Amniotic epithelial cell (primary cell): ENCODE results near the gene POR.
"Not testable (repeated sequence)": the region's sequence is repeated elsewhere in the genome, so short reads cannot be mapped to it uniquely, and the experiment has no call there.

Source experiments
- DNase-seq: peaks from one replicate; pipeline ENCODE4 v3.0.0-alpha.2; 2010; ENCODE audit warnings: low read depth

POR gene

DNA sequence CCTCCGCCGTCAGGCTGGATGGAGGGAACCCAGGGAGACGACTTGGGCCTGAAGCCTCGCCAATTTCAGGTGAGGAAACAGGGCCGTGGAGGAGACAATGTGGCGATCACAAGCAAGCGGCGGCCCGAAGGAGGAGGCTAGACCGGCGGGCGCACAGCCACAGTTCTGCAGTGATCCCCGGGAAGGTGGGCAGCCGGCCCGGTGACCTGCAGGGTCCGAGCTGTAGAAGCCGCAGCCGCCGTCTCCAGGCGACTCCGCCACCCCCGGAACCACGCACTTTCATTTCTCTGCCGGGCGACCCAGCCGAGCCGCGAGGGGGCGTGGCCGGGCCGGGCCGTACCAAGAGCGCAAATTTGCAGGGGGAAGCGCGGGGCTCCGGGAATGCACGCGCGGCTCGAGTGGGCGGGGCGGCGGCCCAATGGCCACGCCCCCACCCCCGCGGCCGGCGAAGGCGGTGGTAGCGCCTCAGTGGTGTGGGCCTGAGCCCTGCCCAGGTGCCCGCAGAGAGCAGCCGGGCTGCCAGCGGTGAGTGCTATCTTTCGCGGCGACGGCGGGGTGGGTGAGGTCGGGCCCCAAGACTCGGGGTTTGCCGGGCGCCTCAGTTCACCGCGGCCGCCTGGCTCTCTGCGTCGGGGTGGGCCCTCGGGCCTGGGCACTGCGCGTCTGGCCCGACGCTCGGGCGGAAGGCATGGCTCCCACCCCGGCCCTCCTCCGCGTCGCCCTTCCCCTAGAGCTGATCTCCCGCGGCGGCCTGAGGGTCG, at the start of gene POR:
Gene POR (plus strand): TSS at position 501 of the 761 bp plus-strand sequence. CDS start 38,847 bp downstream, outside the sequence.
- peak; percentile 88 for DNase-seq

DNA sequence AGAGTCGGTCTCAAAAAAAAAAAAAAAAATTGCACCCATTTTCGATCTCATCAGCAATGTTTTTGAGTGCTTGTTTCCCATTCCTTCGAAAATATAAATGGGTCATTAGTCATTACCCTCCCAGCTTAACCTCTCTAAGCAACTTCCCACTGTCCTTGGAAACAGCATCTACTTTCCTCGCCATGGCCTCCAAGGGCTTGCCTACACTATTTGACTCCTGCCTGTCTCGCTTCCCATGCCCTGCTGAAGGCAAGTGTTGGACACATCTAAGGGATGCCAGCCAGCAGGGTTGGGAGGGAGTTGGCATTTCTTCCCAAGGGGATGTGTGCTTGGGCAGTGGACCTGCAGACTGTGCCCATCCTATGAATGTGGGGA, 48.9 kb upstream of the POR start:
- DNase-seq = peak; percentile 43

DNA sequence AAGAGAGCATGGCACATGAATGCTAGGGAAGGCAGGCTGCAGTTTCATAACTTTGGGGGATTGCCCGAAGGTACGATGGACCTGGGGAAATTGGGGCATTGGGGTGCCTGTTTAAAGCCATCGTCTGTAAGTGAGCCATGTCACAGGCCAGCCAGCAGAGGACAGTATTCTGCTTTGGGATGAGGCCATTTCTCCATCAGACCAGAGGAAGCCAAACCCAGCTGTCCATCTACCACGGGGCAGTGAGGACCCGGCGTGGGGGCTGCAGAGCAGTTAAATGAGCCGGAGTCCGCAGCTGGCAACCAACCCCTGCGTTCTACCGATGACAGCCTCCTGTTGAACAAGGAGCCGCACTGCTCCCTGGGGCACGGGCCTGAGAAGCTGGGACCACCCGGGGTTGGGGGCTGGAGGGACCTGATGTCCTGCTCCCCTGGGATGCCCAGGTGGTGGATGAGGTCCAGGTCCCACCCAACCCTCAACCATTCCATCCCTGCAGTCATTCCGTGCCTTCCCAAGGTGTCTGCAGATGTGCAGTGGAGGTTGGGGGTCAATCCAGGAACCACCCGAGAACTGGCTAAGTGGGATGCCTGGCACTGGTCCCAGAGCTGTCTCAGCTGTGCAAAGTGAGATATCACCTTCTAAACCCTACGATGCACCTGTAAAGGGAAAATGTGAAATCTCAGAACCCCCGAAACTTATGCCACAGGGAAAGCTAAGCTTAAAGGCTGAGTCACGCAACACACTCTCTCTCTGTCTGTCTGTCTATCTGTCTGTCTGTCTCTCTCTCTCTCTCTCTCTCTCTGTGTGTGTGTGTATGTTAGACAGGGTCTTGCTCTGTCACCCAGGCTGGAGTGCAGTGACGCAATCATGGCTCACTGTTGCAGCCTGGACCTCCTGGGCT, 48.2 kb upstream of the POR start:
- DNase-seq = peak; percentile 68

DNA sequence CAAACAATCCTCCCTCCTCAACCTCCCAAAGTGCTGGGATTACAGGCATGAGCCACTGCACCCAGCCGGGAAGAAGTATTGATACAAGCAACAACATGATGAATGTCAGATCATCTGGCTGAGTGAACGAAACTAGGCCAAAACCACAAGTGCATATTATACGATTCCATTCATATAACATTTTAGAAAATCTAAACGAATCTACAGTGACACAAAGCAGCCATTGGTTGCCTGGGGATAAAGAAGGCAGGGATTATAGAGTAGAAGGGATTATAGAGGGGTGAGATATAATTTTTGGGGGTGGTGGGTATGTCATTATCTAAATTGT, 47.6 kb upstream of the POR start:
- no peak for DNase-seq

DNA sequence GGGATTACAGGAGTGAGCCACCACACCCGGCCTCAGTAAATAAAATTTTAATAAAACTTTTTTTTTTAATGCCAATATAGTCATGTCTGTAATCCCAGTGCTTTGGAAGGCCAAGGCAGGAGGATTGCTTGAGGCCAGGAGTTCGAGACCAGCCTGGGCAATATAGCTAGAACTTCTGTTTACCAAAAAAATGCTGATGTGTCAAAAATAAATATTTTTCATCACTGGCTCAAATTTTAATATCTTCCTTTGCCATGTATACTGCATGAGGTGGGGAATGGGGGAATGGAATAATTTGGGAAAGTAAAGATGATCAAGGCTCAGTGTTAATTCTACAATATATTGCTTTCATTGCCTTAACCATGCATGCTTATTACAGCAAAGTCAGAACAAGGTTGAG, 46.8 kb upstream of the POR start:
- no peak for DNase-seq

DNA sequence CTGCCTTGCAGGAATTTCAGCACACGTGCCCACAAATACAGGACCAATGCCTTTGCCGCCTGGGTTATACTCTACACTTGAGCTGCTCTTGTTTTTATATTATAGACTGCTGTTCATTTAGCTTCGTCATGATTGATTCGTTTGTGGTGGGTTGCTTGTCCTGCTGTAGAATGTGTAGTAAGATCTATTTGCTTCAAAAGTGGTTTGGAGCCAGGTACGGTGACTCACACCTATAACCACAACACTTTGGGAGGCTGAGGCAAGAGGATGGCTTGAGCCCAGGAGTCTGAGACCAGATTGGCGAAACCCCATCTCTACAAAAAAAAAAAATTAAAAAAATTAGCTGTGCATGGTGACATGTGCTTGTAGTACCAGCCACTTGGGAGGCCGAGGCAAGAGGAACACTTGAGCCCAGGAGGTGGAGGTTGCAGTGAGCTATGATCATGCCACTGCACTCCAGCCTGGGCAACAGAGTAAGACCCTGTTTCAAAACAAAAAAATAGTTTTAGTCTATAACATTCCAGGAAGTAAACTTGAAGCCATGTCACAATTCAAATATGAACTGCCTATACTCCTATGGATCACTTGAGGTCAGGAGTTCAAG, 45.1 kb upstream of the POR start:
- peak; percentile 52 for DNase-seq

DNA sequence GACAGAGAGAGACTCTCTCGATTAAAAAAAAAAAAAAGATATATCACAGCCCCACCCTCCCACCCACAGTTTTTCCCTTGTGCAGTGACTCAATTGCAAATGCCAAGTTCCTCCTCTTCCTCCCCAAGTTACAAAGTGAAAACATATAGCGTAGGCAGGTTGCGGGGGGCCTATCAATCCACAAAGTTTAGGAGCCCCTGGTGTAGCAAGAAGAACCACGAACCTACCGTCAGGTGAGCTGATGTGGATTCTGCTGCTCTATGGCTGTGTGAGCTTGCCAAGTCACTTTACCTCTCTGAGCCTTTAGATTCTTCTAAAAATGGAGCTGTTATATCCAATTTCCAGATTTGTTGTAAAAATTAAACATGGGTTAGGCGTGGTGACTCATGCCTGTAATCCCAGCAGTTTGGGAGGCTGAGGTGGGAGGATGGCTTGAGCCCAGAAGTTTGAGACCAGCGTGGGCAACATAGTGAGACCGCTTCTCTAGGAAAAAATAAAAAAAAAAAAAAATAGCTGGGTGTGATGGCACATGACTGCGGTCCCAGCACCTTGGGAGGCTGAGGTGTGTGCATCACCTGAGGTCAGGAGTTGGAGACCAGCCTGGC, 44.3 kb upstream of the POR start:
- DNase-seq = no peak

DNA sequence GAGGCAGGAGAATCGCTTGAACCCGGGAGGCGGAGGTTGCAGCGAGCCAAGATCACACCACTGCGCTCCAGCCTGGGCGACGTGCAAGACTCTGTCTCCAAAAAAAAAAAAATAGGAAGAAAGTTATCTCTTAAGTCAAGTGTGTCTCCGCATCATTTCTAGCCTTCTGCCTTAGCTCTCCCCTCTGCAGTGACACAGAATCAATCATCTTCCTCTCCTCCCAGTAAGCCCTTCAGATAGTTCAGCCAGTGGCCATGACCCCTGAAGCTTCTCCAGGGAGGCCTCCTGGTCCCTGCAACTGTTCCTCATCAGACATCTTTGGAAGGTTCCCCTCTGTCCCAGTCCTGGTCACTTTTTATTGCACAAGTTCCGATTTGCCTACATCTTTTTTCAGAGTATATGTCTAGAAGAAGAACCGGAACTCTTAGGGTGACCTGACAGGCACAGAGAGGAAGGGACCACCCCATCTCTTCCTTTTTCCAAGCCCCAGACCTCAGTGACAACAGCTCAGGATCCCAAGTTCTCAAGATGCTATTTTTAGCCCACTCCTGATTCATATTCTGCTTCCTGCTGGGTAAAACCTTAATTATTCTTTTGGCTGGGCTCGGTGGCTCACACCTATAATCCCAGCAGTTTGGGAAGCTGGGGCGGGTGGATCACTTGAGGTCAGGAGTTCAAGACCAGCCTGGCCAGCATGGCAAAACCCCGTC, 42.7 kb upstream of the POR start:
- peak; percentile 13 for DNase-seq

DNA sequence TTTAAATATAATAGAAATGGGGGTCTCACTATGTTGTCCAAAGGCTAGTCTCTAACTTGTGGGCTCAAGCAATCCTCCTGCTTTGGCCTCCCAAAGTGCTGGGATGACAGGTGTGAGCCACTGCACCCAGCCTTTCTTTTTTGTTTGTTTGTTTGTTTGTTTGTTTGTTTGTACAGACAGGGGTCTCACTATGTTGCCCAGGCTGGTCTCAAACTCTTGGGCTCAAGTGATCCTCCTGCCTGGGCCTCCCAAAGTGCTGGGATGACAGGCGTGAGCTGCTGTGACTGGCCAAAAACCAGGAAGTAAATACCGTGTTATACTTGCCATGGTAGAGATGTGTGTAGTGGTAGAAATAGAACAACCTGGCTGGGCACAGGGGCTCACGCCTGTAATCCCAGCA, 40.8 kb upstream of the POR start:
- DNase-seq = not testable (repeated sequence)

DNA sequence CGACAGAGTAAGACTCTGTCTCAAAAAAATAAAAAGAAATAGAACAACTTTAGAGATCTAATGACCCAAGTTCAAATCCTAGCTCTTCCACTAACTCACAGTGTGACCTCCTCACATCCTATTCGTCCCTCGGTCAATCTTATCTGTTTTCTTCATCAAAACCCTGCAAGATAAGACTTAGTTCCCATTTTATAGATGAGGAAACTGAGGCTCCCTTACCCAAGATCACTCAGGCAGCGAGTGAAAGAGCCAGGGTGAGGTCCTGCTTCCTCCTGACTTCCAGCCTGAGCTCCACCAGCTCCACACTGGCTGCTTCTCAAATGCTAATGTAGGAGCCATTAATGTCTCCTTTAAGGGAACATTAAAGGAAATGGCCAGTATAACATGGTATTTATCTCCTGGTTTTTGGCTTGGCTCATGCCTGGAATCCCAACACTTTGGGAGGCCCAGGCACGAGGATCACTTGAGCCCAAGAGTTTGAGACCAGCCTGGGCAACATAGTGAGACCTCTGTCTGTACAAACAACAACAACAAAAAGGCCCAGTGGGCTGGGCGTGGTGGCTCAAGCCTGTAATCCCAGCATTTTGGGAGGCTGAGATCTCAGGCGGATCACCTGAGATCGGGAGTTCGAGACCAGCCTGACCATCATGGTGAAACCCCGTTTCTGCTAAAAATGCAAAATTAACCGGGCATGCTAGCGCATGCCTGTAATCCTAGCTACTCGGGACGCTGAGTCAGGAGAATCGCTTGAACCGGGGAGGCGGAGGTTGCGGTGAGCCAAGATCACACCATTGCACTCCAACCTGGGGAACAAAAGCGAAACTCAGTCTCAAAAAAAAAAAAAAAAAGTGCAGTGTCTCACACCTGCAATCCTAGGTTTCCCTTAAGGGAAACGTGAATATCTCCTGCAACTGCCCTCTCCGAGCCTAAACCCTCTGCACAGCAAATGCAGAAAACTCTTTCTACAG, 39.6 kb upstream of the POR start:
- DNase-seq = no peak

DNA sequence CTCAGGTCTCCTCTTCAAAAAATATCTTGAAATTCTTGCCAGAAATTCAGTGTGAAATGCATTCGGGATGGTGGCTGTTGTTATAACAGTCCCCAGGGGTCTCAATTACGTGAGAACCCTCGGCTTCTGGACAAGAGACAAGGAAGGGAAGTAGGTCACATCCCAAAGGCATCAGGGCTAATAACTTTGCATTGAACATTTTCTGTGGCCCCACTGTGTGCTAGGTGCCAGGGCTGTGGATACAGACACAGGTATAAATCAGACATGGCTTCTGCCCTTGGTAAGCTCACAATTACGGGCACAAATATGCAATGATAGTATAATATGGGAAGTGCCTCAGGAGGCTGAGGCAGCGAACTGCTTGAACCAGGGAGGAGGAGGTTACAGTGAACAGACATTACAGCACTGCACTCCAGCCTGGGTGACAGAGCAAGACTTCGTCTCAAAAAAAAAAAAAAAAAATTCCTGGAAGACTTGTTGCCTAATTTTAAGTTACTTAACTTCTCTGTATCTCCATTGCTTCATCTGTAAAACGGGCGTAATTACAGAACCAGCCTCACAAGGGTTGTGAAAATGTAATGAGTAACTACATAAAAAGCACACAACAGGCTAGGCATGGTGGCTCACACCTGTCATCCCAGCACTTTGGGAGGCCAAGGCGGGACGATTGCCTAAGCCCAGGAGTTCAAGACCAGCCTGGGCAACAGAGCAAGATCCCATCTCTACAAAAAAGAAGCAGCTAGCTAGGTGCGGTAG, 38.7 kb upstream of the POR start:
- peak; percentile 43 for DNase-seq

DNA sequence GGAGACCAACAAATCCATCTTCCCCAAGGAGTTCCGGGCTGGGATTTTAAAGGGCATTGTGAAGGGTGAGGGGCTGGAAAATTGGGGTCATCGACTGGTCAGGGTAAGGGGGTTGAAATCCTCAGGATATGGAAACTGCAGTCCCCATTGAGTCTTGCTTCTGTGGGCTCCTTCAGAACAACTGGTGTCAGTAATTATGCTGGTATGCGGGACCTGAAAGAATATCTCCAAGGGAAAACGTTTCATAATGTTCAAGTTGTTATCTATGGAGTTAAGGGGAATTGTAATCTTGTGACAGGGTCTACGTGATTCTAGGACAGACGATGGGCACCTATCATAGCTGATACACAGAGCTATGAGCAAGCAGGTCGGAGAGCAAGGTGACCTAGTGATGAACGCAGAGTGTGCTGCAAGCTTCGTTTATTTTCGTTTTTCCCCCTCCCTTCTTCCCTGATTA, 36.6 kb upstream of the POR start:
- DNase-seq = no peak

DNA sequence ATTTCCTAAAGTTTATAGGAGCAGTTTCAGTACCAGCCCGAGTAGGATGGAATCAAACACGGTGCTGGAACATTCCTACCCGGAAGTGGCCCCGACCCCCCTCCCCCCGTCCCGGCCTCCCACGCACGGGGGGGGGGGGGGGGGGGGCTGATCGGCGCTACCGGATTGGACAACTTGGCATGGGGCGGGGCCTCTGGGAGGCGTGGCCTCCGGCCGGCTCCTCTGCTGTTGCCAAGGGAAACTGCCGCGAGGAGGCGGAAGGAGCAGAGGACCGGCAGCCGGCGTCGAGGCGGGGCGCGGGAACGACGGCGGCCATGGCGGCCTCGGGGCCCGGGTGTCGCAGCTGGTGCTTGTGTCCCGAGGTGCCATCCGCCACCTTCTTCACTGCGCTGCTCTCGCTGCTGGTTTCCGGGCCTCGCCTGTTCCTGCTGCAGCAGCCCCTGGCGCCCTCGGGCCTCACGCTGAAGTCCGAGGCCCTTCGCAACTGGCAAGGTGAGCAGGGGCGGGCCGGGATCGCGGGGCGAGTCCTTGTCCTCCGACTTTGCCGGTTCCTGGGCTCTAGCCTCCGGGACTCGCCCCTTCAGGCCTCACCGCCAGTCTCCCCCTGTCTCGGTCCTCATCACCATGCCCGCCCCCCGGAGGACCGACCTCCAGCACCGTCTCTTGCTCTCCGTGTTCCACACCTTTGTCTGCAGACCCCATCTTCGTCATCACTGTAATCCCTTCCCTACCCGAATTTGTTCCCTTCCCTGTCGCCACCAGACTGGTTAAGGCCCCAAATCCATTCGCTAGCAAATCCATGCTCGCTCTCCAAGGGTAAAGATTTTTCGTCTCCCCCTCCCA, 36.0 kb upstream of the POR start, which contains the start of gene RHBDD2:
Gene RHBDD2 (plus strand): TSS at position 266 of the 843 bp plus-strand sequence. CDS start 49 bp downstream, at position 315.
- DNase-seq = peak; percentile 86

DNA sequence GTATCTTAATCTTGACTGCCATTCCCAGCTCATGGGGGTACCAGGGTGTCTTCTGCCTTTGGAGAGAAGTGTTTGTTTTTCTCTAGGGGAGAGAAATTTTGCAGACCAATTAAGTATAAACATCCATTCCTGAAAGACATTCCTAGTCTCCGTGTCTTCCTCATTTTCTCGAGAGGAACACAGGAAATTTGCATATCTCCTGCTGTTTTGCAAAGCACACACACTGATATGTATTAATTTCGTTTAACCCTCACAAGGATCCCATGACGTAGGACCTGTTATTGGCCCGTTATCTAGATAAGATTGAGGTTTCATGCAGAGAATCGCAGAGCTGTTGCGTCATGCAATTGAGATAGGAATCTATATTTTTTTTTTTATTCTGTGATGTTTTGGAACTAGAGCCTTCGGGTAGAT, 35.2 kb upstream of the POR start:
- DNase-seq = peak; percentile 91

DNA sequence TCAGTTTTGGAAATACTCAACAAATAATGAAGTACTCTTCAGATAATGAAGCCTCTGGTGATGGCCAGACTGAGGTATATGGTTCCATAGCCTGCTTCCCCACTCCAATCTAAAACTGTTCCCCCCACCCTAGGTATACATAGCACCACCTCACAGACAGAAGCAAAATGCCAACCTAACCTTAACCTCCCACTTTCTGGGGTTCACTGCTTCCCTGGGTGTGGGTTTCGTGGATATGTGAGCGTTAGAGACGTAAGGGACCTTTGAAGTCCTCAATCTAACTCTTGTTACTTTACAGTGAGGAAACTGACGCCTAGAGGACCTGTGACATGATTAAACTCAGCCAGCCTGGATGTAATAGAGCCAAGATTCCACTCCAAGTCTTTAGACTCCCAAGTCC, 34.7 kb upstream of the POR start:
- DNase-seq = no peak

DNA sequence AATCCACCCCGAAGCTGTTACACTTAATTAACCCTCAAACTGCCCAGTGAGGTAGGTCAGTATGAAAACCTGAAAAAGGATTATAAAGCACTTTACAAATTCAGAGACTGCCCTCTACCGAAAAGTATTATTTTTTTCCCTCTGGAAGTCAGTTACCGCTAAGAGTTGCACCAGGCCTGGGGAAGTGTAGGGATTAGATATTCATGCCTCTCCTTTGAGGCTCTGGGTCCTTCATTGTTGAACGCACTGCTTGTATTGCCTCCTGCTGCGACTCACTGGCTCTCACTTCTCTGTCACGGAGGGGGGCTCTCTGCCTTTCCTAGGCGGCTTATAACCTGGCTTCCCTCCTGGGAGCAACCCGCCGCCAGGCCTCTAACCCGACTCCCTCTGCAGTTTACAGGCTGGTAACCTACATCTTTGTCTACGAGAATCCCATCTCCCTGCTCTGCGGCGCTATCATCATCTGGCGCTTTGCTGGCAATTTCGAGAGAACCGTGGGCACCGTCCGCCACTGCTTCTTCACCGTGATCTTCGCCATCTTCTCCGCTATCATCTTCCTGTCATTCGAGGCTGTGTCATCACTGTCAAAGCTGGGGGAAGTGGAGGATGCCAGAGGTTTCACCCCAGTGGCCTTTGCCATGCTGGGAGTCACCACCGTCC, 33.4 kb upstream of the POR start:
- peak; percentile 37 for DNase-seq

DNA sequence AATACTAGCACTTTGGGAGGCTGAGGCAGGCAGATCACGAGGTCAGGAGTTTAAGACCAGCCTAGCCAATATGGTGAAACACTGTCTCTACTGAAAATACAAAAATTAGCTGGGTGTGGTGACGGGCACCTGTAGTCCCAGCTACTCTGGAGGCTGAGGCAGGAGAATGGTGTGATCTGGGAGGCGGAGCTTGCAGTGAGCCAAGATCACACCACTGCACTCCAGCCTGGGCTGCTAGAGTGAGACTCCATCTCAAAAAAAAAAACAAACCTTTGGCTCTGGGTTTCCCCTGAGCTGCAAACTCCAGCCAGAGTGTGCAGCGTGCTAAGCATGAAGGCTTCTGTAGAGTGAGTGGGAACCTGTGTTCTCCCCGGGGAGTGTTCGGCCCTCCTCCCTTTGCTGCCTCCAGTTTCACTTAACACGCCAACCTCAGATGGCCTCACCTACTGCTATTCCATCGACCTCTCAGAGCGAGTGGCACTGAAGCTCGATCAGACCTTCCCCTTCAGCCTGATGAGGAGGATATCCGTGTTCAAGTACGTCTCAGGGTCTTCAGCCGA, 31.6 kb upstream of the POR start:
- not testable (repeated sequence) for DNase-seq

DNA sequence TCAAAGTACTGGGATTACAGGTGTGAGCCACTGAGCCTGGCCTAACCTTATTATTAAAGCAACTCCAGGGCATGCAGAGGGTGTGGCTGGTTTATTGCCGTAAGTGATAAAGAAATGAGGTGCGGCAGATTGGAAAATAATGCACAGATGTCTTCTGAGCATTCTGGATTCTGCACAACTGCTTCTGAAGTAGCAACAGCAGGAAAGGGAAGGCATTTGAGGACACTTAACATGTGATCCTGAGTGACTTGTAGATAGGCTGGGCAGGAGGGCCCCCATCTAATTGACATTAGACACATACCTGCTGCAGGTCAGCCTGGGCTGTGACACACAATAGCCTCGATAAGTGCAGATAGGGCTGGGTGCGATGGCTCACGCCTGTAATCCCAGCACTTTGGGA, 30.5 kb upstream of the POR start:
- DNase-seq = no peak
